Stimulated activated CD8-positive, alpha-beta memory T cell treated with anti-CD3 and anti-CD28 coated beads, Interleukin-15, amount 100 ng/mL, for 1 hour (primary cell): ENCODE data around the gene SF3B1.
"Not testable (repeated sequence)": the region's sequence is repeated elsewhere in the genome, so short reads cannot be mapped to it uniquely, and the experiment has no call there.

ENCODE experiments used
- DNase-seq: peaks from one replicate; pipeline ENCODE4 v3.0.0-alpha.2; 2020; ENCODE audit warnings: low read depth

The SF3B1 gene

GRCh38 chr2:197435598-197436420 is 981 bp upstream of the SF3B1 start:
- no peak for DNase-seq

GRCh38 chr2:197433780-197434438 is 919 bp downstream of the SF3B1 start:
- no peak for DNase-seq

- not testable (repeated sequence) for DNase-seq
Observed at GRCh38 chr2:197432527-197432926, 2.3 kb downstream of the SF3B1 start.

- no peak for DNase-seq
Observed at GRCh38 chr2:197431858-197432257, 3.0 kb downstream of the SF3B1 start.

GRCh38 chr2:197427986-197428385 is 6.8 kb downstream of the SF3B1 start:
- DNase-seq: no peak

GRCh38 chr2:197426723-197427603 is 7.9 kb downstream of the SF3B1 start:
- no peak for DNase-seq

- no peak for DNase-seq
Observed at GRCh38 chr2:197425550-197425949, 9.3 kb downstream of the SF3B1 start.

GRCh38 chr2:197423307-197423706 is 11.5 kb downstream of the SF3B1 start:
- no peak for DNase-seq

- no peak for DNase-seq
Observed at GRCh38 chr2:197419438-197419837, 15.4 kb downstream of the SF3B1 start.

- DNase-seq: no peak
Observed at GRCh38 chr2:197416268-197416667, 18.6 kb downstream of the SF3B1 start.

- no peak for DNase-seq
Observed at GRCh38 chr2:197414515-197414914, 20.3 kb downstream of the SF3B1 start.

- DNase-seq: no peak
Observed at GRCh38 chr2:197414039-197414438, 20.8 kb downstream of the SF3B1 start.

GRCh38 chr2:197405582-197405981 is 29.2 kb downstream of the SF3B1 start:
- no peak for DNase-seq

- no peak for DNase-seq
Observed at GRCh38 chr2:197399887-197400540, 34.8 kb downstream of the SF3B1 start.

GRCh38 chr2:197398913-197399312 is 35.9 kb downstream of the SF3B1 start:
- DNase-seq: no peak

GRCh38 chr2:197391220-197391717 is 43.6 kb downstream of the SF3B1 start:
- DNase-seq: no peak

- DNase-seq: no peak
Observed at GRCh38 chr2:197388866-197389587, 45.8 kb downstream of the SF3B1 start.

GRCh38 chr2:197387179-197387578 is 47.6 kb downstream of the SF3B1 start:
- DNase-seq: no peak

GRCh38 chr2:197386242-197386641 is 48.6 kb downstream of the SF3B1 start:
- no peak for DNase-seq

- no peak for DNase-seq
Observed at GRCh38 chr2:197383825-197384224, 51.0 kb downstream of the SF3B1 start.

- DNase-seq: no peak
Observed at GRCh38 chr2:197381641-197382040, 53.2 kb downstream of the SF3B1 start.
